Neuron (in vitro differentiated cells): ENCODE data around the gene CADM3.
A peak's percentile ranks its signal among the peaks of the same experiment; 100 is the strongest.

ENCODE experiments used
- H2AFZ ChIP-seq: one replicate; pipeline ENCODE4 v1.6.1; 2013; ENCODE audit warnings: low read depth, mild to moderate bottlenecking, inconsistent platforms, low read length, moderate library complexity
- H3K27me3 ChIP-seq: one replicate; pipeline ENCODE4 v1.6.1; 2013; ENCODE audit warnings: low read length; ENCODE audit not compliant: insufficient read depth
- H3K36me3 ChIP-seq: one replicate; pipeline ENCODE4 v1.6.1; 2013; ENCODE audit warnings: low read length; ENCODE audit not compliant: insufficient read depth
- H3K4me1 ChIP-seq: one replicate; pipeline ENCODE4 v1.6.1; 2013; ENCODE audit warnings: low read length; ENCODE audit not compliant: insufficient read depth
- H3K4me3 ChIP-seq: 2 replicates; pipeline ENCODE4 v1.5.1; 2013; ENCODE audit warnings: mild to moderate bottlenecking, low read length, moderate library complexity
- H3K9me3 ChIP-seq: one replicate; pipeline ENCODE4 v1.6.1; 2013; ENCODE audit warnings: low read length

Gene CADM3

GRCh38 chr1:159181328-159182024 lies 10.1 kb downstream of the CADM3 start:
- Histone ChIP-seq H2AFZ (no peak overlapping the region), H3K27me3 (no peaks in the 10 kb centered on the region), H3K4me1 (peaks cover 6% of the 10 kb centered on the region), H3K4me3 (no peak overlapping the region), H3K9me3 (no peaks in the 10 kb centered on the region), H3K36me3 (no peaks in the 10 kb centered on the region)

GRCh38 chr1:159184201-159184600 lies 12.8 kb downstream of the CADM3 start:
- Histone ChIP-seq H3K9me3 (no peaks in the 10 kb centered on the region), H3K27me3 (no peaks in the 10 kb centered on the region), H2AFZ (no peak overlapping the region), H3K4me3 (no peak overlapping the region), H3K4me1 (peaks cover 17% of the 10 kb centered on the region), H3K36me3 (no peaks in the 10 kb centered on the region)

- peaks cover 17% of the 10 kb centered on the region for H3K4me1 ChIP-seq
- no peak overlapping the region for H3K4me3 ChIP-seq
- no peaks in the 10 kb centered on the region for H3K9me3 ChIP-seq
- no peaks in the 10 kb centered on the region for H3K36me3 ChIP-seq
- no peaks in the 10 kb centered on the region for H3K27me3 ChIP-seq
- H2AFZ ChIP-seq: no peak overlapping the region
Measured at GRCh38 chr1:159185121-159185520, 13.7 kb downstream of the CADM3 start.

GRCh38 chr1:159187033-159187432 lies 15.6 kb downstream of the CADM3 start:
- Histone ChIP-seq H2AFZ (no peak overlapping the region), H3K27me3 (no peaks in the 10 kb centered on the region), H3K9me3 (no peaks in the 10 kb centered on the region), H3K4me3 (peak overlapping the region; percentile 57), H3K36me3 (no peaks in the 10 kb centered on the region), H3K4me1 (peaks cover 17% of the 10 kb centered on the region)

- Histone ChIP-seq H3K4me1 (peaks cover 17% of the 10 kb centered on the region), H3K27me3 (no peaks in the 10 kb centered on the region), H3K36me3 (no peaks in the 10 kb centered on the region), H2AFZ (peak overlapping the region; percentile 44), H3K9me3 (no peaks in the 10 kb centered on the region), H3K4me3 (peak overlapping the region; percentile 57)
Measured at GRCh38 chr1:159187647-159188374, 16.4 kb downstream of the CADM3 start.

GRCh38 chr1:159188375-159188788 lies 17.0 kb downstream of the CADM3 start:
- Histone ChIP-seq H3K4me3 (peak overlapping the region; percentile 57), H3K4me1 (peaks cover 17% of the 10 kb centered on the region), H3K9me3 (no peaks in the 10 kb centered on the region), H3K36me3 (no peaks in the 10 kb centered on the region), H3K27me3 (no peaks in the 10 kb centered on the region), H2AFZ (peak overlapping the region; percentile 44)

GRCh38 chr1:159190441-159190840 lies 19.0 kb downstream of the CADM3 start:
- Histone ChIP-seq H3K4me3 (no peak overlapping the region), H3K36me3 (no peaks in the 10 kb centered on the region), H3K27me3 (no peaks in the 10 kb centered on the region), H3K4me1 (peaks cover 17% of the 10 kb centered on the region), H3K9me3 (no peaks in the 10 kb centered on the region), H2AFZ (no peak overlapping the region)

- Histone ChIP-seq H3K4me1 (peaks cover 3% of the 10 kb centered on the region), H3K27me3 (no peaks in the 10 kb centered on the region), H3K9me3 (no peaks in the 10 kb centered on the region), H3K36me3 (peaks cover 4% of the 10 kb centered on the region), H2AFZ (no peak overlapping the region), H3K4me3 (no peak overlapping the region)
Measured at GRCh38 chr1:159196543-159196942, 25.1 kb downstream of the CADM3 start.

GRCh38 chr1:159197561-159198557 lies 26.4 kb downstream of the CADM3 start:
- H3K4me3 ChIP-seq: no peak overlapping the region
- no peaks in the 10 kb centered on the region for H3K9me3 ChIP-seq
- H3K4me1 ChIP-seq: peaks cover 8% of the 10 kb centered on the region
- H3K27me3 ChIP-seq: no peaks in the 10 kb centered on the region
- peaks cover 4% of the 10 kb centered on the region for H3K36me3 ChIP-seq
- H2AFZ ChIP-seq: no peak overlapping the region

GRCh38 chr1:159199901-159200300 lies 28.5 kb downstream of the CADM3 start:
- Histone ChIP-seq H3K9me3 (no peaks in the 10 kb centered on the region), H3K4me1 (peaks cover 8% of the 10 kb centered on the region), H2AFZ (no peak overlapping the region), H3K27me3 (peaks cover 3% of the 10 kb centered on the region), H3K36me3 (peaks cover 4% of the 10 kb centered on the region), H3K4me3 (no peak overlapping the region)

- no peak overlapping the region for H2AFZ ChIP-seq
- H3K4me1 ChIP-seq: peaks cover 8% of the 10 kb centered on the region
- peaks cover 8% of the 10 kb centered on the region for H3K27me3 ChIP-seq
- peaks cover 4% of the 10 kb centered on the region for H3K36me3 ChIP-seq
- no peak overlapping the region for H3K4me3 ChIP-seq
- H3K9me3 ChIP-seq: no peaks in the 10 kb centered on the region
Measured at GRCh38 chr1:159200769-159201168, 29.4 kb downstream of the CADM3 start.

GRCh38 chr1:159201642-159202041 lies 30.2 kb downstream of the CADM3 start:
- Histone ChIP-seq H3K4me3 (no peak overlapping the region), H3K4me1 (peaks cover 8% of the 10 kb centered on the region), H3K27me3 (peaks cover 12% of the 10 kb centered on the region), H2AFZ (no peak overlapping the region), H3K36me3 (peaks cover 4% of the 10 kb centered on the region), H3K9me3 (no peaks in the 10 kb centered on the region)

GRCh38 chr1:159203610-159204009 lies 32.2 kb downstream of the CADM3 start:
- Histone ChIP-seq H3K4me1 (peaks cover 8% of the 10 kb centered on the region), H2AFZ (no peak overlapping the region), H3K9me3 (no peaks in the 10 kb centered on the region), H3K36me3 (peaks cover 2% of the 10 kb centered on the region), H3K27me3 (peaks cover 30% of the 10 kb centered on the region), H3K4me3 (no peak overlapping the region)
